Stomach (tissue), 4 donors: ENCODE results near the gene CARMIL1.

Experiments used
- CTCF ChIP-seq, 7 experiments: fragments of 450-650 bp in 4 of 7; fragments of 200-600 bp in 3 of 7; sonication (generic) in 3 of 7; IDR thresholded peaks; one replicate each; pipeline ENCODE4 v1.5.1; 2016 to 2019; ENCODE audit warnings: antibody characterized with exemption in 7 of 7, control low read depth in 2 of 7, mild to moderate bottlenecking in 1 of 7
- EP300 ChIP-seq: sonication (generic); formaldehyde crosslinking; IDR thresholded peaks from one replicate; pipeline ENCODE4 v1.6.1; 2017; ENCODE audit warnings: antibody characterized with exemption

GRCh38 chr6:25307805-25308494 is 28.8 kb downstream of the CARMIL1 start:
- TF ChIP-seq CTCF (IDR thresholded peaks at IDR 0.05) (no peak), EP300 (no peak)
